ENCODE results near the gene ZNF765.

- TF ChIP-seq CTCF (IDR thresholded peaks at IDR 0.05; ENCODE audit: poor library complexity) (no peak), EZH2phosphoT487 (IDR thresholded peaks at IDR 0.05; ENCODE audit: low read depth, severe bottlenecking, unreplicated experiment) (no peak)
Measured at GRCh38 chr19:53365899-53366493, 29.0 kb upstream of the ZNF765 start.
